HEK293T (cell line): ENCODE data around the gene EFTUD2.

Experiments
- ARNT ChIP-seq: fragments of 450-650 bp; IDR thresholded peaks from 2 replicates; pipeline ENCODE4 v1.6.1; 2017; ENCODE audit warnings: mild to moderate bottlenecking
- CTBP1 ChIP-seq: fragments of 450-650 bp; IDR thresholded peaks from 2 replicates; pipeline ENCODE4 v1.6.1; 2016; ENCODE audit warnings: borderline replicate concordance
- ELF4 ChIP-seq: fragments of 450-650 bp; IDR thresholded peaks from 2 replicates; pipeline ENCODE4 v1.6.1; 2017; ENCODE audit warnings: antibody characterized with exemption
- FOXA1 ChIP-seq: fragments of 450-650 bp; IDR thresholded peaks from 2 replicates; pipeline ENCODE4 v1.6.1; 2016; ENCODE audit warnings: mild to moderate bottlenecking
- FOXK2 ChIP-seq: fragments of 450-650 bp; IDR thresholded peaks from 2 replicates; pipeline ENCODE4 v1.6.1; 2016; ENCODE audit warnings: mild to moderate bottlenecking
- FOXM1 ChIP-seq: fragments of 450-650 bp; IDR thresholded peaks from 2 replicates; pipeline ENCODE4 v1.6.1; 2017; ENCODE audit warnings: mild to moderate bottlenecking, borderline replicate concordance
- L3MBTL2 ChIP-seq: fragments of 450-650 bp; conservative IDR thresholded peaks from 2 replicates; pipeline ENCODE4 v1.6.1; 2016; ENCODE audit warnings: mild to moderate bottlenecking
- LEF1 ChIP-seq: fragments of 450-650 bp; IDR thresholded peaks from 2 replicates; pipeline ENCODE4 v1.6.1; 2017; ENCODE audit warnings: mild to moderate bottlenecking, borderline replicate concordance
- SUZ12 ChIP-seq: fragments of 450-650 bp; IDR thresholded peaks from 2 replicates; pipeline ENCODE4 v1.6.1; 2016; ENCODE audit warnings: mild to moderate bottlenecking
- TARDBP ChIP-seq: fragments of 450-650 bp; IDR thresholded peaks from 2 replicates; pipeline ENCODE4 v1.6.1; 2016

DNA sequence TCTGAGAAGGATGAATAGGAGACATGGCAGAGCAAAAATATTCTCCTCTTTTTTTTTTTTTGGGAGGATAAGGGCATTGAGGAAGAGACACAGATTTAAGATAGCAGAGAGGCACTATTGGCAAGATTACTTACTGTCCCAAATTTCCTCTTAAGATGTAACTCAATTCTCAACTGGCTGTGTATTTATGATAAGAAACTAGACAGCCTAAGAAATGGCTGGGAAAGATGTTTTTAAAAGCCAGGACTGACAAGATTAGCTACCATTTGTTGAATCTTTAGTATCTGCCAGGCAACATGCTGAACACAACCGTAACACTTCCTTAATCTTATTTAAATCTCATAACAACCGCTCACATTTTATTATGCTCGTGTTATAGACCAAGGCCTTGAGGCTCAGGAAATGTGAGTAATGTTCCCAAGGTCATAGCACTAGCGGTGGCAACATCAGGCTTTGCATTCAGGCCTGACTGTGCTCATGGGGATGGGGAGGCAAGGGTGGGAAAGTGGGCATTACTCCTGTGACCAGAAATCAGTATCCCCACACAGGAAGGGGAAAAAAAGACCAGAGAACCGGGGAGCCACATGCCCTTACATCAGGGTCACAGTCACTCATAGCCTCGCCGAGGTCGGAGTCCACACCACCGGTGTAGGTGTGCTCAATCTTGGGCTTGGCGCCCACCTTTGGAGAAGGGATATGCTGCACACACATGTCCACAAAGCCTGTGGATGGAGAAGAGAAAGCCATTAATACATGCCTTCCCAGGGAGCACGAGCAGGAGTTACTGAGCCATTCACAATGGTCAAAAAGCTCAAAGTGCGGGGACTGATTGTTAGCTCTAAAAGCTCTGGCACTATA, 36.0 kb downstream of the EFTUD2 start:
- TF ChIP-seq FOXA1: no peak
- TF ChIP-seq ELF4: no peak
- TF ChIP-seq FOXK2: no peak
- TF ChIP-seq FOXM1: no peak
- TF ChIP-seq SUZ12: no peak
- TF ChIP-seq ARNT: no peak
- TF ChIP-seq TARDBP: no peak
- TF ChIP-seq CTBP1: no peak
- no peak for TF ChIP-seq LEF1
- TF ChIP-seq L3MBTL2: no peak
